Head of caudate nucleus (tissue), 42 donors: ENCODE measurements around the gene ACAP3.

Experiments used
- DNase-seq, 42 donors: peaks; one replicate each; pipeline versions ENCODE4 v3.0.0 to v3.0.0-alpha.2; 2020 to 2021; ENCODE audit warnings: mixed read lengths in 7 of 42
- intact Hi-C: fragments of 100-400 bp; cut with DNase I; formaldehyde crosslinking; loops from one replicate; pipeline ENCODE4 v1.15.0; 2022

Gene ACAP3

DNA sequence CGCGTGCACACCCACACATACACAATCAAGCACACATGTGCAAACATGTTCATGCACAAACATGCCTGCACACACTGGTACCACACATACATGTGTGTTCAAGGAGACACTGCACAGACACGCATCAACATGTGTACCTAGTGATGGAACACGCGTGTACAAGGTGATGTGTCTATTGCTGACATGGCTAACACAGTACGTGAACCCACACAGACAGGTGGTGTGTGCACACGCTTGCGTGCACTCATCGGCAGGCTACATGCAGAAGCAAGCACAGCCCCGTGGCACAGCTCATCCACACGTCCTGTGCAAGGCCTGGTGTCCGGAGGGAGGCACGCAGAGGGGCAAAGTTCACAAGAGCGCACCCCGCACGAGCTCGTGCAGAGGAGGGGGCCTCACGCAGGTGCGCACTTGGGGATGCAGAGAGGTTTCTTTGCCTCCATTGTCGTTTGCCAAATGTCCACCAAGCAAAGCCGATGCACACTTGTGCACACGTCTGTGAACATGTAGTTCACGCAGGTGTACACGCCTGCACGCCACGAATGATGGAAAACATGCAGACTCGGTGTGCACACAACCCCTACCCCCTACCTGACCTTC lies 969 bp downstream of the ACAP3 start:
- DNase-seq: peak in 16 of 42 donors; percentile 28 to 60 (median 48)
- intact Hi-C loops: no loop called here

DNA sequence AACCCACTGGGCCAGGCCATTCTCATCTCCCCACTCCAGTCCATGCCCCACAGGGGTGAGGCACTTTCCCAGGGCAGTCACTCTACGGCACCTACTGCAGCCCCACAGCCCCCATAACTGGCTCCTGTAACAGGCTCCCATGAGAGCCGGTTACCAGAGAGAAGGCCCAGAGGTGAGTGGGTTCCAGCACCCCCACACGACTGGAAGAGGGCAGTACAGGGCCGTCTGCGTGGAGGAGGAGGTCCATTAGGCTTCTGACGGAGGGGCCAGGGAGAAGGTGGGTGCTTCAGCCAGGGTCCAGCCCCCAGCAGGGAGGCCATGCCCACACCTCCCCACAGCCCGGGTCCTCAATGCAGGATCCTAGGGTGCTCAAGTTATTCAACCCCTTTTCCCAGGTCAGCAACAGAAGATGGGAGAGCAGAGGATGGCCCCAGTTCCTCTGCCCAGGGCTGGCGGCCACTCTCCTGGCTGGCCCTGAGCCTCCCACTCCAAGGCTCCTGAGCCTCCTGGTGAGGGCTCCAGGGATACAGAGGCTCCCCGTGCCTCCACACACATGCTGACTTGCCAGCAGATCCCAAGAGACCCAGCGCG lies 1.6 kb downstream of the ACAP3 start:
- peak in 4 of 42 donors; percentile 33 to 48 (median 40) for DNase-seq
- intact Hi-C loops: no loop called here

DNA sequence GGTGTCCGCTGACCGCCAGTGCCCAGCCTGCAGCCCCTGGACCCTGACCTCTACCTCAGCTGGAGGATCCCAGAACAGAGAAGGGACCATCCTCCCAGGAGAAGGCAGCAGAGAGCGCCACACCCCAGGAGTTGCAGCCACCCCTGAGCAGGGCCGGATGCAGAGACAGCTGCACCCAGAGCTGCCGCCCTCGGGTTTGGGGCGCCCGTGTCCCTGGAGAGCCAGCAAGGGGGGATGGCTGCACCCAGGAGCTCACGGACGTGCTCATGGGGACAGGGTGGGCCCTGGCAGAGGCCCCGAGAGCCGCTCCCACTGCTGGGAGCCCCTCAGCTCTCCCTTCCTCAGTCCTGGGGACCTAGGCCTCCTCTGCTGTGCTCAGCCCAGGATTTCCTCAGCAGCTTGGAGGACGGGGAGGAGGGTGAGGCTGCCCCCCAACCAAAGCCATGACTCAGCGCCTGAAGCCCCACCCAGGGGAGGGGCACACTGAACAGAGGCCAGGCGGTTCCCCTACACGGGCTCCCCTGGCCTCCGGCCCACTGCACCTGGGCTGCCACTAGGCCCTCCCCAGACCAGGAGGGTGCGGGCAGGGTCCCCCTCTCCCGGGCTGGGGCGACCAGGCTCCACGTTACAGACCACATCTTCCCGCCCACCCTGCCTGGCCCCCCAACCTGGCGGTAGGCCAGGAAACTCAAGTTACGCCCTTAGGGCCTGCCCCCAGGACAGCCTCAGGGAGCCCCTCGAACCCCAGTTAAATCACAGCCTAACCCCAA lies 2.2 kb downstream of the ACAP3 start:
- intact Hi-C loops: no loop called here
- peak in 35 of 42 donors; percentile 33 to 85 (median 63) for DNase-seq

DNA sequence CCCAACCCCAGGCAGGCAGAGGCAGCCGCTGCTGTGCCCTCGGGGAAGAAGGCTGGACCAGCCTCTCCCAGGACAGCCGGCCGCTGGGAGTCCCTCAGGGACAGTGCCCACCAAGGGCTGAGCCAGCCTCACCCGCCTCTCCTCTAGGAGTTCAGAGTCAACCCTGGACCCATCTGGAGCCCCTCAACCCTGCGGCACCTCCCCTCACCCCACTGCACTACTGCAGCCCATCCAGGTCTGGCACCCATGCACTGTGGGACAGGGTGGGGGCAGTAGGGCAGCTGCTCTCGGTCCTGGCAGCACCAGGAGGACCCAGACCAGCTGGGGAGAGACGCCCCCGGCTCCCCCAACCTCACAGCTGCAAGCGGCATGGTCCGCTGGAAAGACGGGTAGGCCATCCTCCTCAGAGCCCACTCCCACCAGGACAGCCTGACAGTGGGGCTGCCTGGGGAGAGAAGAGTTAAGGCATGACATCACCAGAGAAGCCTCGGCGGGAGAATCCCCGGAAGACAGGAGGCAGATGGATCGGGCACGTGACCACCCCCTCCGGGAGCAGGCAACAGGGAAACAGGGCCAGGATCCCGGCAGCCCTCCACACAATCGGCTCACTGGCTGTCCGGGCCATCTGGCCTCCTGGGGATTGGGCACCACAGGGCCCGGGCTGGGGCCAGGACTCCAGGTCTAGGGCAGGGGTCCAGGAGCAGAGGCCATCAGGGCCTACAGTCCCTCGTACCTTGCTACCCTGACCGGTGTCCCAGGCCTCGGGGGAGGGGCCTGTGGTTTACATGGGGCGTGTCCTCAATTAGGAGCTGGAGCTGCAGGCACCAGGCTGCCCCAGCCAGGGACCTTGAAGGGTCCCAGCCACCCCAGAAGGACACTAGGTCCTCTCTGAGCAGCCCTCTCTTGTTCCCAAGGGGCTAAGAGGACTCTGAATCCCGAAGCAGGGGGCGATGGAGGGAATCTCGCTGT lies 3.1 kb downstream of the ACAP3 start:
- DNase-seq: peak; percentile 93 to 99 (median 97)
- intact Hi-C loops: no loop called here

DNA sequence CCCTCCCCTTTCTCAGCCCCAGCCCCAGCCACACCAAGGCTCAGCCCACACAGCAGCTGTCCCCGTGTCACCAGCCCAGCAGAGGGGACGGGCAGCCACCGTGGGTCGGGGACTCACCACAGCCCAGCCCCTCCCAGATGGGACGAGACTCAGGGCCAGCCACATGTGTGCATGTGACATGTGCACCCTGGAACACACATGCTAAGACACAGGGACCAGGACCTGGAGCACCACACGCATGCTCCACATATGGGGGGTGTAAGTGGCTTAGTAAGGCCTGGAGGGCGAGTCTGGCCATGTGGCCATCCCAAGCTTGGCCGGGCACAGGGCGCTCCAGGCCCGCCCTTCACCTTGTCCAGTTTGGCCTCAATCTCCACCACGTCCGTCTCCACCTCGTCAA lies 4.0 kb downstream of the ACAP3 start:
- no peak for DNase-seq
- intact Hi-C loops: no loop called here

DNA sequence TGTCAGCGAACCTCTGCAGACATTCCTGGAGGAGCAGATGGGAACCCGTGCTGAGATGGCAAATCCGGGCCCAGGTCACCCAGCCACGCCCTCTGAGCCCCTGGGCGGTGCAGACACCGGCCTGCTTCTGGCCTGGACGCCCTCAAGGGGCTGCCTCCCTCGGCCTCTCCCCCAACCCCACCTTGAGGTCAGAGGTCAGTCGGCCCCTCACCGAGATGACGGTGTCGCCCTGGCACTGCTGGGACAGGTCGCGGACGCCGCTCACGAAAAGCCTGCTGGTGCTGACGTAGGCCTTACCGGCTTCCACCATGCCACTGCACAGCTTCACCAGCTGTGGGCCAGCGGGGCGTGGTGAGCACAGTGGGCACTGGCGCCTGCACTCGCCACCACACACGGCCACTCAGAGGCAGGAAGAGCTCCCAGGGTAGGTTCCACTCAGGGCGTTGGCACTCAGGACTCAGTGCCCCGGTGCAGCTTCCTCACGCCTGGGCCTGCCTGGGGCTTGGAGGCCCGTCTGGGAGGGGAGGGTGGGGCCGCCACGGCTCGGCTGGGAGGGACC lies 4.7 kb downstream of the ACAP3 start:
- intact Hi-C loops: no loop called here
- DNase-seq: peak in 1 of 42 donors; percentile 43

DNA sequence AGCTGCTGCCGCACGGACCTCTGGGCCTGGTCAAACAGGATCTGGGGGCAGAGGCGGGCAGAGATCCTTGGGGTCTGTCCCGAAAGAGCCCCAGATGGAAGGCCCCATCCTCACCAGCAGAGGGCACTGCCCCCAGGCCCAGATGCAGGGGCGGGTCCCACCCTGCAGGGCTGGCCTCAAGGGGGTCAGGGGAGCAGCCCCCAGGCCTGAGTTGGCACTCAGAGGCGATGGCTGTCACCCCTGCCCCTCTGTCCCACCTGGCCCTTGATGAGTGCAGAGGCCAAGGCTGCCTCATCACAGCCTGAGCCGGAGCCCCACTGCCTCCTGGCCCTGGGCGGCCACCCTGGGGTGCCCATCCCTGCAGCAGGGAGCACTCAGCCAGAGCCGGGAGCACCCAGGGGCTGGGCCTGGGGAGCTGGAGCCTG lies 5.7 kb downstream of the ACAP3 start:
- intact Hi-C loops: no loop called here
- DNase-seq: no peak

DNA sequence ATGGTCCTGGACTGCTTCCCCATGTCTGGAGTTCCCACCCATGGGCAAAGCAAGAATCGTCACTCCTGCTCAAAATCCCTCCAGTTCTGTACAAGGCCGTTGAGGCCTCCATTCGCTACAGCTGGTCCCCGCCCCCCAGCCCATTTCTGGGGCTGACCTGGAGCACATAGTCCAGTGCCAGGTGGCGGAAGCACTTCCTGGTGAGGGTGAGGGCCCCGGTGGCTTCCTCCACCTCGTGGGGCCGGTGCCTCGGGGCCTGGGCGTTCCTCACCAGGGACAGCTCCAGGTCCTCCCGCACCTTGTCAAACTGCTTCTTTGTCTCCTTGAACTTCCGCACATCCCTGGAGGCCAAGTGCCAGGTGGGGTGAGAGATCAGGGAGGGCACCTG lies 7.4 kb downstream of the ACAP3 start:
- intact Hi-C loops: no loop called here
- no peak for DNase-seq

DNA sequence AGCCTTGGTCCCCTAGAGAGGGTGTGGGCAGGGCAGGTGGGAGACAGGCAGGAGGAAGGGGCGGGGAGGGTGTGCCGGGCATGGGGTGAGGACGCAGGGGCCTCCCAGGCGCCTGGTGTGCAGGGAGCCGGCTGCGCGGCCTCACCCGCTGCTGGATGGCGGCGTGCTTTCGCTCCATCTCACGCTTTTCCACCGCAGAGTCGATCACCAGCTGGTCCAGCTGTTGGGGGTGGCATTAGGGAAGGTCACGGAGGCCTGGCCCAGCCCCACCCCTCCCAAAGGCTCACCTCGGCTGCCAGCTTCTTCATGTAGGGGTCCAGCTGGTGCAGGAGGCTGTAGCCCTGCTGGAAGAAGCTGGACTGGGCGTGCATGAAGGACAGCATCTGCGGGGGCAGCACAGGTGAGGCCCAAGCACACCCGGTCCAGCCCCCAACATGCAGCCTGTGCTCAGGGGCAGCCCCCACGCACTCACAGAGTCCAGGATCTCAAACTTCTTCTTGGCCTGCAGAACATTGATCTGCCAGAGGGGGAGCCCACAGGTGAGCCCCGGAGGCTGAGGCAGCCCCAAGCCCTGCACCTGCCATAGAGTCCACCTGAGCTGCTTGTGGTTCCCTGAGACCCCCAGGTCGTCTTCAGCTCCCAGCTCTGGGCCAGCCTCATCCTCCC lies 7.9 kb downstream of the ACAP3 start:
- intact Hi-C loops: no loop called here
- peak in 1 of 42 donors; percentile 45 for DNase-seq

DNA sequence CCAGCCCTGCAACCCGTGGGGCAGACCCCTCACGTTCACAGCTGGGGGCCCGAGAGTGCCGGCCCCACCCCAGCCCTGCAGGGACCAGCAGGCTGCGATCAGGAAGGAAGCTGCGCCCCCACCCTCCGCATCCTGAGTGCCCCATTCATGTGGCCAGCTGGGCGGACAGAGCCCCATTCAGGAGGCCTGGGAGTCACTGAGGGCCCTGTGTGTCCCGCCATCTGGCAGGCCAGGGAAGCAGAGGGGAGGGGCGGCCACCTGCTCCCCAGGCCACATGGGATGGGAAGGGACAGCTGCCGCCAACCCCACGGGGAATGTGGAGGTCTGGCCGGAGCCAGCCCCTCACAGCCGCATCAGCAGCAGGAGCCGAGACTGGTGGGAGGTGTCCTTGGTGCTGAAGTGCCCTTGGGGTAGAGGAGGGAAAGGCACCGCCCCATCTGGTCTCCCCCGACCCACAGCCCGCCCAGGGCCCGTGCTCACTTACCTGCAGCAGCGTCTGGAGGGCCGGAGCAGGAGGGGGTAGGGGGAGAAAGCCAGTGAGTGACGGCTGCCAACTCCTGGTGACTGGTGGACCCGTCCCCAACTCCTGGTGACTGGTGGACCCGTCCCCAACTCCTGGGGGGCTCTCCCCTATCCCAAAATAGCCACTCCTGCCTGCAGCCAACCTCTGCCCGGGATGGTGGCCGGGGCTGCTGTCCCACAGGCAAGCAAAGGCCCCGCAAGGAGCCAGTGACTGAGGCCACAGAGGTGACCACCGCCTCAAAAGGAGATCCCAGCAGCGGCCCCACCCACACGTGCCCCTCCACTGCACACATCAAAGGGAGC lies 8.7 kb downstream of the ACAP3 start:
- intact Hi-C loops: no loop called here
- peak; percentile 87 to 99 (median 96) for DNase-seq

DNA sequence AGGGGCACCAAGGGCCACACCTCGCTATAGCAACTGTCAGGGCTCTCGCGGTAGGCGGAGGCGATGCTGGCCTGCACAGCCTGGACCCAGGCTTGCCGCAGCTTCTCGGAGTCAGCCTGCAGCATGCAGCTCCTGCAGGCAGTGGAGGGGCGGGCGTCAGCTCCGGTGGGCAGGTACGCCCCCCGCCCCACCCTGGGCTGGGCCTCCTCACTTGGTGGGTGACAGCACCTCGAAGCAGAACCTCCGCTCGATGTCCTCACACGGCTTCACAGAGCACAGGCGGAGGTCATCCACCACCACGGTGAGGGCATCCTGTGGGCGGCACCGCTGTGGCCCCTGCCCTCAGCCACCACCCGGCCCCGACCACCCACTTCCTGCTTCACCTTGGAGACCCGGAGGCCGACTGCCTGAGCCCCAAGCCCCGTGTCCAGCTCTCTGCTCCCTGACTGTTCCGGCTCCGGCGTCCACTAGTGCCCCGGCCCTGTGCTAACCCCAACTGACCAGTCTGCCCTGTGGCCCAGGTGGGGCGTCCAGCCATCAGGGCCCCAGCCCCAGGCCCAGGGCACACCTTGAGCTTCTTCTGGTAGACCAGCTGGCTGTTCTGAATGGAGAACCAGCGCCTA lies 9.8 kb downstream of the ACAP3 start:
- intact Hi-C loops: no loop called here
- DNase-seq: no peak

DNA sequence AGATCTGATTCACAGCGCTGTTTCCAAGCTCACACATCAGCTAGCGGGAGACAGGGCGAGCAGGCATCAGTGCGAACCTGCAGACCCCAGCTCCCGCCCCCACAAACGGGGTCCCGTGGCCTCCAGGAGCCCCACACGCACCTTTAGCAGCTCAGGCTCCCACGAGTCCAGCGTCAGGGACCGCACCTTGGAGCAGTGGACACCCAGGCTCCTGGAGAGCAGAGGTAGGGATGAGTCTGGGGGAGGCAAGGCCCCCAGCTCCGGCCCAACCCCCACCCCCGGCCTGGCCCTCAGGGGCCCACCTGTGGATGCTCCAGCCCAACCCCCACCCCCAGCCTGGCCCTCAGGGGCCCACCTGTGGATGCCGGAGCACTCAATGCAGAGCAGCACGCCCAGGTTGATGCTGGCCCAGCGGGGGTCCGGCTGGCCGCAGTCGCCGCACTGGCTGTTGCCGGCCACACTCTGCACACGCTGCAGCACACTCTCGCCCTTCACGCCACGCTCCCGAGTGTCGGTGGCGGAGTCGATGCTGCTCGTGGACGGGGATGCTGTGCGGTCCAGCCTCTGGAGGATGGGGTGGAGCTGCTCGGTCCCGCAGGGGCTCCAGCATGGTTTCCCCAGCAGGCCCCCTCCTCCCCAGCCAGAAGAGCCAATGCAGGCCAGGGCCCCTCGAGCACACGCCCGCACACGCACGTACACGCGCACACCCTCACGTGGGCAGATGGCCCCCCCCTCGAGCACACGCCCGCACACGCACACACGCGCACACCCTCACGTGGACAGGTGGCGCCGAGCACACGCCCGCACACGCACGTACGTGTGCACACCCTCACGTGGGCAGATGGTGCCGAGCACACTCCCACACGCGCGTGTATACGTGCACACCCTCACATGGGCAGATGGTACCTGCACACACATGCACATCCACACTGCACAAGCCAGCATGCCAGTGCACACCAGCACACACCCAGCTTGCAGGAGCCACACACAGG lies 11.4 kb downstream of the ACAP3 start:
- intact Hi-C loops: no loop called here
- no peak for DNase-seq

DNA sequence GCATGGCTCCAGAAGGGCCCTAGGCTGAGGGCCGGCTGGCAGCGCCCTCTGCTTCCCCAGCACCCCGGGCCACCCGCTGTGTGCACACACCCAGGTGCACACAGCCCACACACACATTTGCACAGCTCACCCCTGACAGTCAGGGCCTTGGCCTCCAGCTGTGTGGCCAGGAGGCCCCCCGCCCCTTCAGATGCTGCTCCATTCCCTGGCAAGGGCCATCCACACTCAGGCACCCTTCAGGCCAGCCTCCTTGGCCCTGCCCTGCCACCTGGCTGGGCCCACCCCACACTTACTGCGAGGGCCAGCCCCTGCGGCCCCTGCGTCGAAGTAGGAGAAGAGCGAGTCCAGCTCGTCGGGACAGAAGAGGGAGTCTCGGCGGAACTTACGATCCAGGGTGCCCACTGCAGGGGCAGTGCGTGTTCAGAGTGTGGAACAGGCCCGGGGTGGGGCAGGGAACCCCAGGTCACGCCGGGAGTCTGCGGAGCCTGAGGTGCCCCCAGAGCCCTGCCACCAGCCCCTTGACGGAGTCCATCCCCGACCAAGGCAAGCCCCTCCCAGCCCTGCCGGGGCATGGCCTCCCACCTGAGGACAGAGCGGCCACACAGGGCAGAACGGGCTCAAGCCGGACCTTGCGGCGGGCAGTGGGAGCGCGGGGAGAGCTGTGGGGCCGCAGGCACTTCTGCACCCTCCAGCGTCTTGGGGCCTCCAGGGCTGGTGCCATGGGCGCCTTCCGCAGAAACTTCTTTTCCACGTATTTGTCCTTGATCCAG lies 12.4 kb downstream of the ACAP3 start:
- no peak for DNase-seq
- intact Hi-C loops: no loop called here

DNA sequence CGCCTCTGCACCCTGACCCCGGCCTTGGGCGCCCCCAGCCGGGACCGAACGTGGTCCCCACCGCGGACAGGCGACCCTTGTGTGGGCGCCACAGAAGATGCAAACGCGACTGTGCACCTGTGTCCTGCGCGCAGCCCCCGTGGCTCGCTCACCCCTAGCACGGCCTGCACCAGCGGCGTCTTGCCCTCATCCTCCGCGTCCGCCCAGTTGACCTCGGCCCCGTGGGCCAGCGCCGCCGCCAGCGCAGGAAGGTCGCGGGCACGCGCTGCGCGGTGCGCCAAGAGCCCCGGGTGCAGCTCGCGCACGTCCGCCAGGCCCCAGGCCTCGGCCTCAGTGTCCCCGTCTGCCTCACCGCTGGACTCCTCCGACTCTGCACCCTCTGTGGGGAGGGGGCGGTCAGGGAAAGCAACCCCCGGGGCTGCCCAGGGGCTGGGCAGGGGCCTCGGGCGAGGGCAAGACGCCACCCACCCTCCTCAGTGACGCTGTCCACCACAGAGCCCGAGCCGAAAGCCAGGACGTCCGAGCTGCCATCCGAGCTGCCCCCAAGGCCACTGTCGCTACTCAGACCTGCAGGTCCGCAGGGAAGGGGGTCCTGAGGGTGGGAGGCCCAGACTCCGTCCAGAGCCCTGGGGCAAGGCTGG lies 13.4 kb downstream of the ACAP3 start:
- DNase-seq: no peak
- intact Hi-C loops: no loop called here
